ENCODE measurements around the gene SCD. TPM values are rescaled to one million over a fixed set of nuclear protein-coding genes. Genes with fewer than 3 reads are reported as not detected.

SCD gene
- total and polyA plus RNA-seq, 7 donors, result 4.2 to 199 (median 13.6) TPM

- no peaks in the 10 kb centered on the region for H3K27me3 ChIP-seq
- H3K4me3 ChIP-seq, result no peak overlapping the region
- H3K4me1 ChIP-seq, result peaks cover 0 to 18% (median 13%) of the 10 kb centered on the region in 4 donors
- WGBS, 2 donors, result 87 to 90% methylated on average over 4 of the region's 4 CpGs
- H3K9me3 ChIP-seq, result no peaks in the 10 kb centered on the region
- H3K36me3 ChIP-seq, result peaks cover 0 to 10% (median 0%) of the 10 kb centered on the region in 4 donors
- intact Hi-C loops (cut with DNase I), result no loop called here
- no peak for TF ChIP-seq POLR2A (IDR thresholded peaks at IDR 0.05)
- no peak for TF ChIP-seq EP300 (IDR thresholded peaks at IDR 0.05)
- TF ChIP-seq POLR2AphosphoS5 (IDR thresholded peaks at IDR 0.05), result no peak
- TF ChIP-seq, protein P1, sequence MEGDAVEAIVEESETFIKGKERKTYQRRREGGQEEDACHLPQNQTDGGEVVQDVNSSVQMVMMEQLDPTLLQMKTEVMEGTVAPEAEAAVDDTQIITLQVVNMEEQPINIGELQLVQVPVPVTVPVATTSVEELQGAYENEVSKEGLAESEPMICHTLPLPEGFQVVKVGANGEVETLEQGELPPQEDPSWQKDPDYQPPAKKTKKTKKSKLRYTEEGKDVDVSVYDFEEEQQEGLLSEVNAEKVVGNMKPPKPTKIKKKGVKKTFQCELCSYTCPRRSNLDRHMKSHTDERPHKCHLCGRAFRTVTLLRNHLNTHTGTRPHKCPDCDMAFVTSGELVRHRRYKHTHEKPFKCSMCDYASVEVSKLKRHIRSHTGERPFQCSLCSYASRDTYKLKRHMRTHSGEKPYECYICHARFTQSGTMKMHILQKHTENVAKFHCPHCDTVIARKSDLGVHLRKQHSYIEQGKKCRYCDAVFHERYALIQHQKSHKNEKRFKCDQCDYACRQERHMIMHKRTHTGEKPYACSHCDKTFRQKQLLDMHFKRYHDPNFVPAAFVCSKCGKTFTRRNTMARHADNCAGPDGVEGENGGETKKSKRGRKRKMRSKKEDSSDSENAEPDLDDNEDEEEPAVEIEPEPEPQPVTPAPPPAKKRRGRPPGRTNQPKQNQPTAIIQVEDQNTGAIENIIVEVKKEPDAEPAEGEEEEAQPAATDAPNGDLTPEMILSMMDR (IDR thresholded peaks at IDR 0.05), result no peak
- no peak for DNase-seq
- no peak overlapping the region for H3K27ac ChIP-seq
Measured at GRCh38 chr10:100357059-100357858, 10.2 kb downstream of the SCD start.

DNA sequence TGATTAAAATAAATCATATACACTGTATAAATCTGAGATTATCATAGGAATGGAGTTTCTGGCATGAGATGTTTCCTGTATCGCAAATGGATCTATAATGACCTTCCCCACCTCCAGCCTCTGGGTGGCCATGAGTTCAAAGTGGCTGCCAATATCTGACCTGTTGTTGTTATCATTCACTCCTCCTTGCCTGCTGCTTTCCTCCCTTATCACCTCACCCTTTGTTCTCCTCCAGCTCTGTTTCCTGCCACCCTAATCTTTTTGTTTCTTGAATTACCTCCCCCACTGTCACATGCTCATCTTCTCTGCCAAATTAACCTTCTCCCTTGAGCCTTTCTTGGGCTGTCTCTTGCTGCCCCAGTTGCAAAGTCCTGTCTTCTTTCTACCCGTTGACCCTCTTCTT, 12.0 kb downstream of the SCD start:
- WGBS, 2 donors, result 79 to 86% methylated on average over 2 of the region's 2 CpGs
- H3K27ac ChIP-seq, result peak overlapping the region in 2 of 4 donors; percentile 28 to 50

DNA sequence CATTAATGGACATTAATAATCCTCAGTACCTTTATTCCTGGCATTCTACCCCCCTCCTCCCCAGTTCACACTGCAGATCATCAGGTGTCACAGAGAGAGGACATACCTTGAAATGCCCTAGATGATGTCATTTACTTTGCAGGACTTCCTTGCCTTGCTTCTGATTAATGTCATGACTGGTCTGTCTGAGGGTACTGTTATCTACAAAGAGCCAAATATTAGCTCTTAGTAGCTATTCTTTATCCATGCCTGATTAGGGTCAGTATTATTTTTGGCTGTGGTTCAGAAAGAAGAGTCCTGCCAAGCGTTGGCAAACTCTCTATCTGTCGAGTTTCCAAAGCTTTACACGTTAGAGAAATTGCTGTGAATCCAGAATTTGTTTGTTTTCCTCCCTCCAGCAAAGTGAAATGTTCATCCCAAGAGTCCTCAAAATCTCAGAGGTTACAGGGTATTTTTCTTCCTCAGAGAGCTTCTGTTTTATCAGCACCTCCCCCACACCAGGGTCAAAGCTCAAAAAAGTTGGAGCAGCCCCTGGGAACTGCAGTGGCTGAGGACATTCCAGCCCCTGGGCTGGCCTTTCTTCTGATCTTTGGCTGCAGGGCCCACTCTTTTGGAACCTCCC, 12.6 kb downstream of the SCD start:
- intact Hi-C loops (cut with DNase I), result no loop called here
- no peak for DNase-seq
- TF ChIP-seq POLR2A (IDR thresholded peaks at IDR 0.05) (no peak), POLR2AphosphoS5 (IDR thresholded peaks at IDR 0.05) (no peak), EP300 (IDR thresholded peaks at IDR 0.05) (no peak)
- TF ChIP-seq, protein P1 (IDR thresholded peaks at IDR 0.05), result no peak
- Histone ChIP-seq H3K27me3 (no peaks in the 10 kb centered on the region), H3K4me1 (peaks cover 0 to 20% (median 17%) of the 10 kb centered on the region in 4 donors), H3K4me3 (no peak overlapping the region), H3K9me3 (no peaks in the 10 kb centered on the region), H3K27ac (peak overlapping the region in 2 of 4 donors; percentile 28 to 50), H3K36me3 (peaks cover 0 to 10% (median 0%) of the 10 kb centered on the region in 4 donors)
- 37 to 59% methylated on average over 3 of the region's 3 CpGs for whole genome bisulfite sequencing, 2 donors

More for the DNA sequence above, 12.0 kb downstream of the SCD start:
- Histone ChIP-seq H3K36me3 (peaks cover 0 to 10% (median 0%) of the 10 kb centered on the region in 4 donors), H3K4me3 (no peak overlapping the region), H3K27me3 (no peaks in the 10 kb centered on the region), H3K9me3 (no peaks in the 10 kb centered on the region), H3K4me1 (peaks cover 0 to 18% (median 13%) of the 10 kb centered on the region in 4 donors)
- TF ChIP-seq POLR2AphosphoS5 (IDR thresholded peaks at IDR 0.05) (no peak), EP300 (IDR thresholded peaks at IDR 0.05) (no peak), POLR2A (IDR thresholded peaks at IDR 0.05) (no peak)
- TF ChIP-seq, protein P1 (IDR thresholded peaks at IDR 0.05), result no peak
- no peak for DNase-seq
- intact Hi-C loops (cut with DNase I), result no loop called here

DNA sequence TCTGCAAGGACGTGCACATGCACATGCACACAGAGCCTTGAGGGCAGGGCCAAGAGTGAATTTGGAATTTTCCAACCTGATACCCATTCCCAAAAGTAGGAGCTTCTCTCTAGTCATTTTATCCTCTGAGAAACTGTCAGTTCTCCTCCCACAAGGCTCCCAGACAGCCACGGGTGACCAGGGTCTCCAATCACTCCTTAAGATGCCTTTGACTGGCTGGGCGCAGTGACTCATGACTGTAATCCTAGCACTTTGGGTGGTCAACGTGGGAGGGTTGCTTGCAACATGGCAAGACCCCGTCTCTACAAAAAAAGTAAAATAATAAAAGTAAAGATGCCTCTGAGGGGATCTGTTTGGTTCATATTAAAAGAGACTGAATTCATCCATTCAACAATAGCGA, 13.2 kb downstream of the SCD start:
- 76 to 80% methylated on average over 6 of the region's 6 CpGs for WGBS, 2 donors
- peaks cover 0 to 10% (median 0%) of the 10 kb centered on the region in 4 donors for H3K36me3 ChIP-seq
- H3K4me3 ChIP-seq, result no peak overlapping the region
- intact Hi-C loops (cut with DNase I), result no loop called here
- DNase-seq, result no peak
- H3K27me3 ChIP-seq, result no peaks in the 10 kb centered on the region
- peaks cover 0 to 26% (median 23%) of the 10 kb centered on the region in 4 donors for H3K4me1 ChIP-seq
- peak overlapping the region in 1 of 4 donors; percentile 50 for H3K27ac ChIP-seq
- no peaks in the 10 kb centered on the region for H3K9me3 ChIP-seq
- TF ChIP-seq EP300 (IDR thresholded peaks at IDR 0.05) (no peak), POLR2A (IDR thresholded peaks at IDR 0.05) (no peak), POLR2AphosphoS5 (IDR thresholded peaks at IDR 0.05) (no peak)
- TF ChIP-seq, protein P1 (IDR thresholded peaks at IDR 0.05), result no peak

Data from sigmoid colon (tissue), 7 donors.